ENCODE results near the gene PRDM1.

The PRDM1 gene

DNA sequence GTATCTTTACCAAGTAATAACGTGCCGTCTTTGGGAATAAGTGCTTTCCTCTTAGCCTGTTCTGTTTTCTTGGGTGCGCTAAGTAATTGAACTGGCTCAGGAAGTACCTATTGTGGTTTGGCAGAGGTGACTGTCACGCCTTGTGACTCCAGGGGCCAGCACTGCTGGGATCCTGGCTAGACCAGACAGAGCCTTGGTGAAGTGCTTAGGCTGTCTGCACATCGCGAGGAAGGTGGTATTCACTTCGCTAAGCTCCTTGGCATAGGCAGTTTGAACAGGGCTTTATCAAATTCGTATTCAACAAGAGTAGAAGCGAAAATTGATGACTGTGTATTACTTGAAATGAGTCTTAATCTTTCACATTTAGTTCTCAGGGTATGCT lies 17.6 kb downstream of the PRDM1 start:
- Histone ChIP-seq H3K9ac (ENCODE audit: low read length in 5 of 5) (peak overlapping the region in 1 of 5 donors; percentile 44), H3K27ac (ENCODE audit: low read depth, low read length) (peak overlapping the region; percentile 55), H3K4me3 (ENCODE audit: low read depth in 1 of 5, low read length in 5 of 5) (peak overlapping the region in 3 of 5 donors; percentile 51 to 57 (median 56)), H3K27me3 (ENCODE audit: control insufficient read depth in 5 of 5, insufficient read depth in 4 of 5, low read length in 5 of 5) (peaks cover 0 to 1% (median 0%) of the 10 kb centered on the region in 5 donors), H3K36me3 (ENCODE audit: control insufficient read depth in 5 of 5, insufficient read depth in 5 of 5, low read length in 5 of 5) (peaks cover 0 to 42% (median 23%) of the 10 kb centered on the region in 5 donors), H3K4me1 (ENCODE audit: control insufficient read depth in 5 of 5, insufficient read depth in 5 of 5, low read length in 5 of 5) (peaks cover 0 to 20% (median 4%) of the 10 kb centered on the region in 5 donors), H3K9me3 (ENCODE audit: control insufficient read depth in 5 of 5, low read length in 5 of 5) (no peaks in the 10 kb centered on the region)

DNA sequence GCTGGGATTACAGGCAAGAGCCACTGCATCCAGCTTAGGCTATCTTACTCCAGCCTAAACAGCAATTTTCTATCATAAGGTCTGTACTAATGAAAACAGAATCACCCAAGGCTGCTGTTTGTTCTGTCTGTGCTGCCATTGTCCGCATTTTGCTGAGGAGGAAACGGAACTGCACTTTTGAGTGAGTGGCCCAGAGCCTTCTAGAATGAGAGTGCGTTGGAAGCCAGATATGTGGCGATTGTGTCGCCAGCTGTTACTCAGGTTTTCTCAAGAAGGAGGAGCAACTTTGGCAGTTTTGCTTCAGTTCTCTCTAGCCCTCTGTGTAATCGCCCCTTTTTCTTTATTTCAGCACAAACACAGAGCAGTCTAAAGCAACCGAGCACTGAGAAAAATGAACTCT lies 18.3 kb downstream of the PRDM1 start:
- Histone ChIP-seq H3K4me3 (ENCODE audit: low read depth in 1 of 5, low read length in 5 of 5) (no peak overlapping the region), H3K27ac (ENCODE audit: low read depth, low read length) (no peak overlapping the region), H3K27me3 (ENCODE audit: control insufficient read depth in 5 of 5, insufficient read depth in 4 of 5, low read length in 5 of 5) (no peaks in the 10 kb centered on the region), H3K9me3 (ENCODE audit: control insufficient read depth in 5 of 5, low read length in 5 of 5) (no peaks in the 10 kb centered on the region), H3K4me1 (ENCODE audit: control insufficient read depth in 5 of 5, insufficient read depth in 5 of 5, low read length in 5 of 5) (peaks cover 0 to 15% (median 0%) of the 10 kb centered on the region in 5 donors), H3K36me3 (ENCODE audit: control insufficient read depth in 5 of 5, insufficient read depth in 5 of 5, low read length in 5 of 5) (peaks cover 0 to 42% (median 23%) of the 10 kb centered on the region in 5 donors), H3K9ac (ENCODE audit: low read length in 5 of 5) (no peak overlapping the region)

DNA sequence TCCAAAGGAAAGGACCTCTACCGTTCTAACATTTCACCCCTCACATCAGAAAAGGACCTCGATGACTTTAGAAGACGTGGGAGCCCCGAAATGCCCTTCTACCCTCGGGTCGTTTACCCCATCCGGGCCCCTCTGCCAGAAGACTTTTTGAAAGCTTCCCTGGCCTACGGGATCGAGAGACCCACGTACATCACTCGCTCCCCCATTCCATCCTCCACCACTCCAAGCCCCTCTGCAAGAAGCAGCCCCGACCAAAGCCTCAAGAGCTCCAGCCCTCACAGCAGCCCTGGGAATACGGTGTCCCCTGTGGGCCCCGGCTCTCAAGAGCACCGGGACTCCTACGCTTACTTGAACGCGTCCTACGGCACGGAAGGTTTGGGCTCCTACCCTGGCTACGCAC lies 18.8 kb downstream of the PRDM1 start:
- Histone ChIP-seq H3K4me1 (ENCODE audit: control insufficient read depth in 5 of 5, insufficient read depth in 5 of 5, low read length in 5 of 5) (peaks cover 0 to 15% (median 0%) of the 10 kb centered on the region in 5 donors), H3K36me3 (ENCODE audit: control insufficient read depth in 5 of 5, insufficient read depth in 5 of 5, low read length in 5 of 5) (peaks cover 0 to 42% (median 23%) of the 10 kb centered on the region in 5 donors), H3K27me3 (ENCODE audit: control insufficient read depth in 5 of 5, insufficient read depth in 4 of 5, low read length in 5 of 5) (no peaks in the 10 kb centered on the region), H3K9me3 (ENCODE audit: control insufficient read depth in 5 of 5, low read length in 5 of 5) (no peaks in the 10 kb centered on the region), H3K9ac (ENCODE audit: low read length in 5 of 5) (no peak overlapping the region), H3K27ac (ENCODE audit: low read depth, low read length) (no peak overlapping the region), H3K4me3 (ENCODE audit: low read depth in 1 of 5, low read length in 5 of 5) (no peak overlapping the region)

DNA sequence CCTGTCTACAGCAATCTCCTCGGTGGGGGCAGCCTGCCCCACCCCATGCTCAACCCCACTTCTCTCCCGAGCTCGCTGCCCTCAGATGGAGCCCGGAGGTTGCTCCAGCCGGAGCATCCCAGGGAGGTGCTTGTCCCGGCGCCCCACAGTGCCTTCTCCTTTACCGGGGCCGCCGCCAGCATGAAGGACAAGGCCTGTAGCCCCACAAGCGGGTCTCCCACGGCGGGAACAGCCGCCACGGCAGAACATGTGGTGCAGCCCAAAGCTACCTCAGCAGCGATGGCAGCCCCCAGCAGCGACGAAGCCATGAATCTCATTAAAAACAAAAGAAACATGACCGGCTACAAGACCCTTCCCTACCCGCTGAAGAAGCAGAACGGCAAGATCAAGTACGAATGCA lies 19.4 kb downstream of the PRDM1 start:
- Histone ChIP-seq H3K4me1 (ENCODE audit: control insufficient read depth in 5 of 5, insufficient read depth in 5 of 5, low read length in 5 of 5) (peaks cover 0 to 15% (median 0%) of the 10 kb centered on the region in 5 donors), H3K9me3 (ENCODE audit: control insufficient read depth in 5 of 5, low read length in 5 of 5) (no peaks in the 10 kb centered on the region), H3K27ac (ENCODE audit: low read depth, low read length) (no peak overlapping the region), H3K9ac (ENCODE audit: low read length in 5 of 5) (no peak overlapping the region), H3K27me3 (ENCODE audit: control insufficient read depth in 5 of 5, insufficient read depth in 4 of 5, low read length in 5 of 5) (no peaks in the 10 kb centered on the region), H3K4me3 (ENCODE audit: low read depth in 1 of 5, low read length in 5 of 5) (no peak overlapping the region), H3K36me3 (ENCODE audit: control insufficient read depth in 5 of 5, insufficient read depth in 5 of 5, low read length in 5 of 5) (peaks cover 0 to 45% (median 23%) of the 10 kb centered on the region in 5 donors)

DNA sequence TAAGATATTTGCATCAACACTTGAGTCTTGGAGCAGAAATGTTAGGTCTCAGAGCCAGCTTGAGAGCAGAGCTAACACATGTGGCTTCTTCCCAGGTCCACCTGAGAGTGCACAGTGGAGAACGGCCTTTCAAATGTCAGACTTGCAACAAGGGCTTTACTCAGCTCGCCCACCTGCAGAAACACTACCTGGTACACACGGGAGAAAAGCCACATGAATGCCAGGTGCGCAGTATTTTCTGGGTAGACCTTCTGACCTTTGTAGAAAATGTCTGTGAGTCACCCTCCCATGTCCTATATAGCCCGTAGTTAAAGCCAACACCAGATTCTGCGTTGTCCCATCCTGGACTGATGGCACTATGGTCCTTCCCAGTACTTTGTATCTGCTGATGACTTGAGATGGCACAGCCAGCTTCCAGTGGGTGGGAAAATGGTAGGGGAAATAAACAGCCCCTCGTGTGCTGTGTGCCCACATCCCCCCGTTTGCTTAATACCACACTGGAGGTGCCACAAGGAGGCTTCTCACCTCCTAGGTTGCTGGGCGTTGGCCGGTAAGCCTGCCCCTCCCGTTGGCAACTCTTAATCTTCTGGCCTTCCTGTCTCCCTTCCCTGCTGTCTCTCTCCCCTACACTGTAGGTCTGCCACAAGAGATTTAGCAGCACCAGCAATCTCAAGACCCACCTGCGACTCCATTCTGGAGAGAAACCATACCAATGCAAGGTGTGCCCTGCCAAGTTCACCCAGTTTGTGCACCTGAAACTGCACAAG lies 20.3 kb downstream of the PRDM1 start:
- H3K9ac ChIP-seq (ENCODE audit: low read length in 5 of 5), result no peak overlapping the region
- H3K27me3 ChIP-seq (ENCODE audit: control insufficient read depth in 5 of 5, insufficient read depth in 4 of 5, low read length in 5 of 5), result no peaks in the 10 kb centered on the region
- peaks cover 0 to 11% (median 0%) of the 10 kb centered on the region in 5 donors for H3K4me1 ChIP-seq (ENCODE audit: control insufficient read depth in 5 of 5, insufficient read depth in 5 of 5, low read length in 5 of 5)
- no peak overlapping the region for H3K4me3 ChIP-seq (ENCODE audit: low read depth in 1 of 5, low read length in 5 of 5)
- no peaks in the 10 kb centered on the region for H3K9me3 ChIP-seq (ENCODE audit: control insufficient read depth in 5 of 5, low read length in 5 of 5)
- no peak overlapping the region for H3K27ac ChIP-seq (ENCODE audit: low read depth, low read length)
- peaks cover 0 to 39% (median 23%) of the 10 kb centered on the region in 5 donors for H3K36me3 ChIP-seq (ENCODE audit: control insufficient read depth in 5 of 5, insufficient read depth in 5 of 5, low read length in 5 of 5)

DNA sequence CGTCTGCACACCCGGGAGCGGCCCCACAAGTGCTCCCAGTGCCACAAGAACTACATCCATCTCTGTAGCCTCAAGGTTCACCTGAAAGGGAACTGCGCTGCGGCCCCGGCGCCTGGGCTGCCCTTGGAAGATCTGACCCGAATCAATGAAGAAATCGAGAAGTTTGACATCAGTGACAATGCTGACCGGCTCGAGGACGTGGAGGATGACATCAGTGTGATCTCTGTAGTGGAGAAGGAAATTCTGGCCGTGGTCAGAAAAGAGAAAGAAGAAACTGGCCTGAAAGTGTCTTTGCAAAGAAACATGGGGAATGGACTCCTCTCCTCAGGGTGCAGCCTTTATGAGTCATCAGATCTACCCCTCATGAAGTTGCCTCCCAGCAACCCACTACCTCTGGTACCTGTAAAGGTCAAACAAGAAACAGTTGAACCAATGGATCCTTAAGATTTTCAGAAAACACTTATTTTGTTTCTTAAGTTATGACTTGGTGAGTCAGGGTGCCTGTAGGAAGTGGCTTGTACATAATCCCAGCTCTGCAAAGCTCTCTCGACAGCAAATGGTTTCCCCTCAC lies 21.0 kb downstream of the PRDM1 start:
- no peak overlapping the region for H3K27ac ChIP-seq (ENCODE audit: low read depth, low read length)
- no peak overlapping the region for H3K9ac ChIP-seq (ENCODE audit: low read length in 5 of 5)
- H3K4me3 ChIP-seq (ENCODE audit: low read depth in 1 of 5, low read length in 5 of 5), result no peak overlapping the region
- peaks cover 0 to 11% (median 0%) of the 10 kb centered on the region in 5 donors for H3K4me1 ChIP-seq (ENCODE audit: control insufficient read depth in 5 of 5, insufficient read depth in 5 of 5, low read length in 5 of 5)
- peaks cover 0 to 39% (median 23%) of the 10 kb centered on the region in 5 donors for H3K36me3 ChIP-seq (ENCODE audit: control insufficient read depth in 5 of 5, insufficient read depth in 5 of 5, low read length in 5 of 5)
- H3K9me3 ChIP-seq (ENCODE audit: control insufficient read depth in 5 of 5, low read length in 5 of 5), result no peaks in the 10 kb centered on the region
- H3K27me3 ChIP-seq (ENCODE audit: control insufficient read depth in 5 of 5, insufficient read depth in 4 of 5, low read length in 5 of 5), result no peaks in the 10 kb centered on the region

DNA sequence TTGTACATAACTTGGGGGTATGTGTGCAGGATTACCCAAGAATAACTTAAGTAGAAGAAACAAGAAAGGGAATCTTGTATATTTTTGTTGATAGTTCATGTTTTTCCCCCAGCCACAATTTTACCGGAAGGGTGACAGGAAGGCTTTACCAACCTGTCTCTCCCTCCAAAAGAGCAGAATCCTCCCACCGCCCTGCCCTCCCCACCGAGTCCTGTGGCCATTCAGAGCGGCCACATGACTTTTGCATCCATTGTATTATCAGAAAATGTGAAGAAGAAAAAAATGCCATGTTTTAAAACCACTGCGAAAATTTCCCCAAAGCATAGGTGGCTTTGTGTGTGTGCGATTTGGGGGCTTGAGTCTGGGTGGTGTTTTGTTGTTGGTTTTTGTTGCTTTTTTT lies 22.0 kb downstream of the PRDM1 start:
- Histone ChIP-seq H3K27me3 (ENCODE audit: control insufficient read depth in 5 of 5, insufficient read depth in 4 of 5, low read length in 5 of 5) (no peaks in the 10 kb centered on the region), H3K9me3 (ENCODE audit: control insufficient read depth in 5 of 5, low read length in 5 of 5) (no peaks in the 10 kb centered on the region), H3K27ac (ENCODE audit: low read depth, low read length) (no peak overlapping the region), H3K4me3 (ENCODE audit: low read depth in 1 of 5, low read length in 5 of 5) (no peak overlapping the region), H3K9ac (ENCODE audit: low read length in 5 of 5) (no peak overlapping the region), H3K36me3 (ENCODE audit: control insufficient read depth in 5 of 5, insufficient read depth in 5 of 5, low read length in 5 of 5) (peaks cover 0 to 39% (median 23%) of the 10 kb centered on the region in 5 donors), H3K4me1 (ENCODE audit: control insufficient read depth in 5 of 5, insufficient read depth in 5 of 5, low read length in 5 of 5) (peaks cover 0 to 7% (median 0%) of the 10 kb centered on the region in 5 donors)

DNA sequence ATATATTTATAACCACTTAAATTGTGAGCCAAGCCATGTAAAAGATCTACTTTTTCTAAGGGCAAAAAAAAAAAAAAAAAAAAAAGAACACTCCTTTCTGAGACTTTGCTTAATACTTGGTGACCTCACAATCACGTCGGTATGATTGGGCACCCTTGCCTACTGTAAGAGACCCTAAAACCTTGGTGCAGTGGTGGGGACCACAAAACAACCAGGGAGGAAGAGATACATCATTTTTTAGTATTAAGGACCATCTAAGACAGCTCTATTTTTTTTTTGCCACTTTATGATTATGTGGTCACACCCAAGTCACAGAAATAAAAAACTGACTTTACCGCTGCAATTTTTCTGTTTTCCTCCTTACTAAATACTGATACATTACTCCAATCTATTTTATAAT lies 22.9 kb downstream of the PRDM1 start:
- H3K36me3 ChIP-seq (ENCODE audit: control insufficient read depth in 5 of 5, insufficient read depth in 5 of 5, low read length in 5 of 5), result peaks cover 0 to 39% (median 23%) of the 10 kb centered on the region in 5 donors
- no peak overlapping the region for H3K4me3 ChIP-seq (ENCODE audit: low read depth in 1 of 5, low read length in 5 of 5)
- H3K9me3 ChIP-seq (ENCODE audit: control insufficient read depth in 5 of 5, low read length in 5 of 5), result no peaks in the 10 kb centered on the region
- peaks cover 0 to 8% (median 0%) of the 10 kb centered on the region in 5 donors for H3K4me1 ChIP-seq (ENCODE audit: control insufficient read depth in 5 of 5, insufficient read depth in 5 of 5, low read length in 5 of 5)
- no peak overlapping the region for H3K27ac ChIP-seq (ENCODE audit: low read depth, low read length)
- H3K9ac ChIP-seq (ENCODE audit: low read length in 5 of 5), result no peak overlapping the region
- no peaks in the 10 kb centered on the region for H3K27me3 ChIP-seq (ENCODE audit: control insufficient read depth in 5 of 5, insufficient read depth in 4 of 5, low read length in 5 of 5)

DNA sequence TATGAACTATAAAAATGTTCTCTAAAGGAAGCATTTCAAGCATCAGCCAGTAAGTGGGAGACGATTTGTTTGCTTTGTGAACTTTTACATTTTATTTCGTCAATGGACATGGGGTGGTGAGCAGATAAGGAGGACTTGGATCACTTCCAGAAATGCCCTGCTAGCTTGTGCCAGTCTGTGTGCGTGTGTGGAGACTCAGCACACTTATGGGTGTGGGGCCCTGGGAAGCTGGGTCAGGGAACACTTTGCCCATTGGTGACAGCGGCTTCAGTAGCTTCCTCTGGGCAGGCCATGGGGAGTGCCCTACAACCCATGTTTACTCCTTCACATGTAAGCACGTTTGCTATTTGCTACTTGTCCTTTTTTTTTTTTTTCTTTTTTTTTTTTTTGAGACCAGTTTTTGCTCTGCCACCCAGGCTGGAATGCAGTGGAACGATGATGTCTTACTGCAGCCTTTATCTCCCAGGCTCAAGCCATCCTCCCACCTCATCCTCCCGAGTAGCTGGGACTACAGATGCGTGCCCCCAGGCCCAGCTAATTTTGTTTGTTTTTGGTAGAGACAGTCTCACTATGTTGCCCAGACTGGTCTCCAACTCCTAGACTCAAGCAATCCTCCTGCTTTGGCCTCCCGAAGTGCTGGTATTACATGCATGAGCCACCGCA lies 24.2 kb downstream of the PRDM1 start:
- Histone ChIP-seq H3K4me3 (ENCODE audit: low read depth in 1 of 5, low read length in 5 of 5) (no peak overlapping the region), H3K4me1 (ENCODE audit: control insufficient read depth in 5 of 5, insufficient read depth in 5 of 5, low read length in 5 of 5) (peaks cover 0 to 8% (median 0%) of the 10 kb centered on the region in 5 donors), H3K36me3 (ENCODE audit: control insufficient read depth in 5 of 5, insufficient read depth in 5 of 5, low read length in 5 of 5) (peaks cover 0 to 28% (median 19%) of the 10 kb centered on the region in 5 donors), H3K27ac (ENCODE audit: low read depth, low read length) (no peak overlapping the region), H3K9me3 (ENCODE audit: control insufficient read depth in 5 of 5, low read length in 5 of 5) (no peaks in the 10 kb centered on the region), H3K9ac (ENCODE audit: low read length in 5 of 5) (no peak overlapping the region), H3K27me3 (ENCODE audit: control insufficient read depth in 5 of 5, insufficient read depth in 4 of 5, low read length in 5 of 5) (no peaks in the 10 kb centered on the region)

DNA sequence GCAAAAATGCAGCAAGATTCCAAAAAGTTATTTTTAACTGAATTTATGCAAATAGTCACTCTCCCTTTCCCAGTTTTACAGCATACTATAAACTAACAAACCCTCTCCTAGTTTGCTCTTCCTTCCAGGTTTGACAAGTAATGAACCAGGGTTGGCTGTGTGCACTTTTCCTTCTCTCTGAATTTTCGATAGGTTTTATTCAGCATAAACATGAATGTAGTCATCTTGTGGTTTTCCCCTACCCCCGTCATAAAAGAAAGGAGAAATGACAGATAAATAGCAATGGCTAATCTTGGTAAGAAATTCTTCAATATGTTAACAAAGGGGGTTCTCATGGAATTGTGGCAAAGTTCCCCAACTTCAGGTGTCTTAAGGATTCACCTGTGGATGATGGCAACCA lies 26.3 kb downstream of the PRDM1 start:
- Histone ChIP-seq H3K27me3 (ENCODE audit: control insufficient read depth in 5 of 5, insufficient read depth in 4 of 5, low read length in 5 of 5) (no peaks in the 10 kb centered on the region), H3K9ac (ENCODE audit: low read length in 5 of 5) (no peak overlapping the region), H3K9me3 (ENCODE audit: control insufficient read depth in 5 of 5, low read length in 5 of 5) (no peaks in the 10 kb centered on the region), H3K36me3 (ENCODE audit: control insufficient read depth in 5 of 5, insufficient read depth in 5 of 5, low read length in 5 of 5) (peaks cover 0 to 8% (median under 1%) of the 10 kb centered on the region in 5 donors), H3K4me1 (ENCODE audit: control insufficient read depth in 5 of 5, insufficient read depth in 5 of 5, low read length in 5 of 5) (peaks cover 0 to 16% (median 4%) of the 10 kb centered on the region in 5 donors), H3K27ac (ENCODE audit: low read depth, low read length) (no peak overlapping the region), H3K4me3 (ENCODE audit: low read depth in 1 of 5, low read length in 5 of 5) (no peak overlapping the region)

Measured in subcutaneous abdominal adipose tissue (tissue), 5 donors.